Body of pancreas (tissue), 4 donors: ENCODE results near the gene ZFYVE16.

Experiments
- CTCF ChIP-seq, 7 experiments: fragments of 450-650 bp in 4 of 7; fragments of 200-600 bp in 3 of 7; sonication (generic) in 3 of 7; IDR thresholded peaks; one replicate each; pipeline ENCODE4 v1.5.1; 2016 to 2019; ENCODE audit warnings: antibody characterized with exemption in 7 of 7
- POLR2A ChIP-seq, 3 donors: fragments of 450-650 bp; IDR thresholded peaks; one replicate each; pipeline ENCODE4 v1.6.1; 2016; ENCODE audit warnings: antibody characterized with exemption in 3 of 3, mild to moderate bottlenecking in 2 of 3

GRCh38 chr5:80509362-80509761 is 101.5 kb downstream of the ZFYVE16 start:
- TF ChIP-seq CTCF (IDR thresholded peaks at IDR 0.05) (no peak), POLR2A (IDR thresholded peaks at IDR 0.05) (no peak)
